EL (cell line): ENCODE results near the gene CFAP65.

Source experiments
- DNase-seq: peaks from one replicate; pipeline ENCODE4 v3.0.0-alpha.2; 2016

Gene CFAP65

DNA sequence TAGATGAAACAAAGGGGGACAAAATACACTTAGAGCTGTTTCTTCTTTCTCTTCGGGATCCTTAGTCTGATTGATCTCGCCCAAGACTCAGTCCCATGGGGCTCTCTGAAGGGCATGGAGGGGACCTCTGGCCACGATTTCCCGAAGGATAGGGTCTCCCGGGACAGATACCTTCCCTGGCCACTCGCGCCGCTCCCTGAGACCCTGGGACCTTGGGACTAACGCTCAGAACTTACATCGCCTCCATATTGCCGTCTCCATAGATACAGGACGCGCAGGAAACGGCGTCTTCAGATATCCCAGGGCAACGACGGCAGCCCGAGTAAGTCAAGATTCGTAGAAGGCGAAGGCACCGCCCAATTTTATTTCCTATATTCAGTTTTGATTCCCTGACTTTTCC lies at the start of gene CFAP65:
CFAP65 (minus strand) TSS at position 265 of the 400 bp plus-strand sequence. CDS start 2,468 bp downstream, outside the sequence.
- DNase-seq, result peak; percentile 44

DNA sequence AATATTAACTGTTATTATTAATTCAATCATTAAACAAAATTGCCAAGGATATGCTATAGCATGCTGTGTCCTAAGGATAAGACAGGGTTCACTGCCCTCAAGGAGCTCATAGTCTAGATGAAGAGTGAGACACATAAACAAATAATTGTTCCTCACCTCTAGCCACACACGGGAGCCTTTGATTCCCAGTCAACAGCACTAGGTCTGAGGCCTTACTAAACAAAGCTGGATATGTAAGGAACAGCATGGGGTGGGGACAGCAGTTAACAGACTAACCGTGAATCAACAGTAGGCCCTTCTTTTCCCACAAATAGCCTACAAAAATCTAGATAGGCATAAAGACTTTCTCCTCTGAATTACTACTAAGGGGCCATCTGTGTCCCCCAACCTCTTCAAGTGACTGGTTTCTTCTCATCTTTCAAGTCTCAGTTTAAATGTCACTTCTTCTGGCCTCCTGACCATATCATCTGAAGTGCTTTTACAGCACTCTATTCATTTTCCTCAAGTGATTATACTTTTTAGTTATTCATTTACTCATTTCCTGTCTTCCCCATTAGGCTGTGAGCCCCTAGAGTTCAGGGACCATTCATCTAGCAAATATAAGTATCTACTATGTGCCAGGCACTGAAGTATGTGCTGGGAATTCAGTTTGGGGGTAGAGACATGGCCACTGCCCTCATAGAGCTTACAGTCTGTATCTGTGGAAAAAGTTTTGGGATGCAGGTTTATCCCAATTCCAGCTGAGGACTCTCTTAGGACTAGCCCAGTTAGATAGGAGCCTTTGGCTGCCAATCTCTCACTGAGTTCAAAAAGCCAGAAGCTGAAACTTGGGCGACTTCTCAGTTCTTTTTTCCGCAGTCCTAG lies 49.4 kb upstream of the CFAP65 start:
- DNase-seq, result no peak

GRCh38 chr2:219089330-219089729 lies 48.0 kb upstream of the CFAP65 start:
- DNase-seq, result no peak

DNA sequence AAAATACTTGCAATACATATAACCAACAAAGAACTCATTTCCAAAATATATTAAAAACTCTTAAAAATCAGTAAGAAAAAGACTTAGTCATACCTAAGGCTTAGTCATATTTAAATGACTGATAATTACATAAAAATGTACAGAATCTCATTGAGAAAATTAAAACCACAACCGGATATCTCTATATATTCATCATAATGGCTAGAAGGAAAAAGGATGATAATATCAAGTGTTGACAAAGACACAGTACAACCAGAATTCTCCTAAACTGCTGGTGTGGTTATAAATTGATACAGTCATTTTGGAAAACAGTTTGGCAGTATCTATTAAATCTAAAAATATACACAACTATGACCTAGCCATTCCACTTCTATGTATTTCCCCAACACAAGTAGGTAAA lies 46.5 kb upstream of the CFAP65 start:
- no peak for DNase-seq

GRCh38 chr2:219087361-219087760 lies 46.0 kb upstream of the CFAP65 start:
- no peak for DNase-seq

- DNase-seq, result no peak
Measured at GRCh38 chr2:219086196-219086595, 44.9 kb upstream of the CFAP65 start.

DNA sequence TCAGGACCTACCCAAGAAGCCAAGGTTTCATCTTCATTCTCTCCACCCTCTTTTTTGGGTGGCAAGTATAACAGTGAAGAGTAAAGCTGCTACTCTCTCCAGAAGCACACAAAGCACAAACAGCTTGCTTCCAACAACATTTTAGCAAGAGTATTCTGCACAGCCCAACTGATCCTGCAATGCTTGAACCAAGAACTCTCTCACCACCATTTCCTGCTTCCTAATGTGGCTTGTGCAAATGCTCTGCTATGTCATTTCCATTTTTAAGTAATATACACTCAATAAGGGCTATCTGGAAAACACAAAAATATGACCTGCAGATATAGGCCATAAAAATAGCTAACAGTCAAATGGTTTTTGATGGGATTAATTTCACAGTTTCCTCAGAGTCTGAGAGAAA lies 43.5 kb upstream of the CFAP65 start:
- no peak for DNase-seq

- no peak for DNase-seq
Measured at GRCh38 chr2:219082332-219082958, 41.1 kb upstream of the CFAP65 start.

DNA sequence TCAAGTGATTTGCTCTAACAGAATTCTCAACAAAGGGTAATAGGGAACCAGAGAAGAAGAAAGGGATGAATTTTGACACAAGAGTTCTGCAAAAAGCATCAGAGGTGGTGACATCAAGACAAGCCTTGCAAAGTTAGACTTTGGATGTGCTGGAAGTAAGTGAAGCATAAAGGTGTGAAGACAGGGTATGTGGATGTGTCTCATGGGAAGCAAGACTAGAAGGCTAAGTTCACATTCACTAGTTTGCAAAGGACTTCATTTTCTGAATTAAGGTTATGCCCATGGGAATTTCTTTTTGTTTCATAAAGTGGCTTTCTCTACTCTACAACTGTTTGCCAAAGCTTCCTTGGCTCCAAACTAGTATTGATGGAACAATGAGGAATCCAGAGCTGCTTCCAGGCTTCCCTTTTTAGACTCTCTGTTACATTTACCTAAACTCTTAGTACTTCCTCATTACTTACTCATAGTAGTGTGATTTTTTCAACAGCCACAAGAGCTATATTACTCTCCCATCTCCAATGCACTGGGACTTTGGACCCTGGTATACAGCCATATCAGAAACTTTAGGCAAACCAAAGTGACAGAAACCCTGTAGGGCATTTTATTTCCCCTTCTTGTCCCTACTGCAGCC lies 40.5 kb upstream of the CFAP65 start:
- no peak for DNase-seq

DNA sequence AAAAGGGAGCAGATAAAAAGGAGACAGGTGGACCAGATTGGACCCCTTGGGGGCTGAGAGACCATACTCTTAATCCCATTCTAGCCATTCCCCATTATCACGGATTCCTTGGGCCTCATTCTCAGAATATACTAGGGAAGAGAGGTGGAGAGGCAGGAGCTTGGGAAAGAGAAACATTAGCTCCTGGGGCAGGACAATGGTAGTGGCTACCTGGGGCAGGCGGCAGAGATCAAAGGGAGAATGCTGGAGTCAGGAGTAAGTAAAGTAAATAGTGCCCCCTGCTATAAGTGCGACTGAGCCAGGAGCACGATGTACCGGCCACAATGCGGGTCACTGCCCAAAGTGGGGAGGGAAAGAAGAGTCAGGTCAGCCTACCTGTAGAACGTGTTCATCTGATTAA lies 39.8 kb upstream of the CFAP65 start:
- no peak for DNase-seq

DNA sequence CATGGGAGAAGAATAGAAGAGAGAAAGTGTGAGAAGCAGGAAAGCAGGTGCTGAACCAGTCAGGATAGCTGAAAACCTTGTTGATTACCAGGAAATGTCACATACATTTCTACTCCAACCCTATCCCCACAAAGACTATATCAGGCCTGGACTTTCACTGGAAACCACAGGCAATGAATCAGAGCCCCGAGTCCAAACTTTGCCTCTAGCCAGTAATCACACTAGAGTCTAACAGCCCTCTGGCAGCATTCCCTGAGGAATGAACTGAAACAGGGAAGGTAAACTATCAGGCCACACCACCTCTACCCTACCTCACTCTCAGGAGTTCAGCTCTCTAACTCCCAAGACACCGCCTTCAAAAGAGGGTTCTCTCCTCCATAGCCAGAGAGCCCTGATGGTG lies 38.1 kb upstream of the CFAP65 start:
- peak; percentile 38 for DNase-seq

DNA sequence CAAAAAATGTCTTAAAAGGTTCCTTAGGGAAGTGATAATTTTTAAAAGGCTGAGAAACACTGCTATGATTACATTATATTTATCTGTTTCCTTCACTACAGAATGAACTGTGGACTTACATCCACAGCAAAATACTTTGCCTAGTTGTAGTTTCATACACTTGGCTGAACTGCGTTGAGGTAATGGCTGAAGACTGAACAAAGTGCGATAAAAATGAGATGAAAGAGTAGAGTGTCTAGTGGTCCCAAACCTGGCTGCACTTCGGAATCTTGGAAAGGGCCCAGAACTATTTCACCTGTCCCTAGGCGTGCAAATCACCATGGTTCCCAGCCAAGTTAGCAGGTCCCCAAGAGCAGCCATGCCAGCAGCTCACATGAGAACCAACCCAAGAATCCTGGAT lies 37.6 kb upstream of the CFAP65 start:
- no peak for DNase-seq

GRCh38 chr2:219078126-219078525 lies 36.8 kb upstream of the CFAP65 start:
- no peak for DNase-seq

GRCh38 chr2:219076253-219076652 lies 34.9 kb upstream of the CFAP65 start:
- no peak for DNase-seq

DNA sequence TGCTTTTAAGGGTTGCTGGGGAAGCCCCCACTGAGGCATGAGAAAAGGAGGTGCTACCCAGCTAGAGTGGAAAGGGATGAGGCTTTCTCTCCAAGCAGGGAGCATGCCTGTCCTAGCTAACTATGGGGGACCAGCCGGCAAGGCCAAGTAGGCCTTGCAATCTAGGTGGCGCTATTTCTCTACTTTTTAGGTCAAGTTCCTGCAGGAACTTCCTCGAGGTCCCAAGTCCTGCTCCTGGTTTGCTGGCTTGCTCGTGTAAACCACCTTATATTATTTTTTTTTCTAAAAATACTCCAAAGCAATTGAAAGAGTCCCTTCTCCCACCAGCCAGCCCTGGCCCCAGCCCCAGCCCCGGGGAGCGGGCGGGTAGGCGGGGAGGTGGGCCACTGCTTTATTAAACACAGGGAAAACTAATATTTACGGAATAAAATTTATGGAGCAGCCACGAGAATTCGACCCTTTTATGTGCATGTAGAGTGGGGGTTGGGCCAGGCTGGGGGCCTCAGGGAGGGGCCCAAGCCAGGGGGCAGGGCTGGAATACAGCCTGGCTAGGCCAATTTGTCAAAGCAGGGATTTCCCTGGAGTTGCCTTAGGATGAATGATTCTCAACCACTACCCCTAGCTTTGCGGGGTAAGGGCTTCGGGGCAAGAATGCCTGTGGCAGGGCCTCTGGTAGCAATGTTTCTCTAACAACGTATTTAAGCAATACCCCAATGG lies 32.3 kb upstream of the CFAP65 start:
- peak; percentile 58 for DNase-seq

- DNase-seq, result no peak
Measured at GRCh38 chr2:219072741-219073250, 31.5 kb upstream of the CFAP65 start.

- peak; percentile 21 for DNase-seq
Measured at GRCh38 chr2:219071131-219071816, 30.0 kb upstream of the CFAP65 start.

- DNase-seq, result no peak
Measured at GRCh38 chr2:219065484-219065883, 24.2 kb upstream of the CFAP65 start.

GRCh38 chr2:219062081-219062480 lies 20.8 kb upstream of the CFAP65 start:
- DNase-seq, result no peak

DNA sequence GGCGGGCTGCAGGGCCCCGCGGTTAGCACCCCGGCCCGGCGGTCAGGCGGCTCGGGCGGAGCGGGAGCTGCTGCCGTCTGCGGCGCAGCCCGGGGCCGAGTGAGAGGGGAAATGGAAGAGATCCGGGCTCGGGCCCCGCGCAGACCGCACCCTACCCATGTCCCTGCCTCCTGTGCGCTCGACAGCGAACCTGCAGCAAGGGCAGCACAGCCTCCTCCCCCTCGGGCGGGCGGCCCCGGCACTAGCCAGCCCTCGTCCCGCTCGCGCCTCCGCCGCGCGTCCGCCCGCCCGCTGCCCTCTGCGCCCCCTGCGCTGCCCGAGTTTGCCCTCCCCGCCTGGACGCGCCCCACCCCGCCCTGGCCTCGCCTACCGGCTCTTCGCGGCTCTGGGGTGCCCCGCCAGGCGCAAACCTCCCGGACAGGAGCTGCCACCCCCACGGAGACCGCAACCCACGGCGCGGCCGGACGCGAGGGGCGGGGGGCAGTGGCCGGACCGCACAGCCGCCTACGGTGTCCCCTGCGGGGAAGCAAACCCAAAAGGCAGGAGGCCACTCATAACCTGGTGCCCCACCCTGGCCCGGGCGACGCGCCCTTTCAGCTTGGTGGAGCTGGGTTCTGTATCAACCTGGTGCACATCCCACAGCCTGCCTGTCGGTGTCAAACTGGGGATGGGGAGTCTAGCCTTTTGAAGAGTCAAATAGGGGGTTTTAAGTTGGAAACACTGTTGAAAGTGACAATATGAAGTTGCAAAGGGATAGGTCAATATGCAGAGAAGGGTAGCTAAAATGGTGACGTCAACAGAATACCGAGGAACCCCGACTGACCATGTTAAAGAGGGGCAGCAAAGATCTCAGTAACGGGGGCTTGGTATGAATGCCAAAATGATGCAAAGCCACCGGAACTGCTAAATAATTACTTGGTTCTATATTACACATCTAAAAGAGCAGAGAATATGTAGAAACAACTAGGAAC lies 19.8 kb upstream of the CFAP65 start, which contains the start of gene IHH:
IHH (minus strand) TSS at position 101 of the 971 bp plus-strand sequence. CDS start 454 bp downstream, outside the sequence.
- peak; percentile 6 for DNase-seq
